ENCODE results near the gene PMFBP1. TPM values are rescaled to one million over a fixed set of nuclear protein-coding genes. Genes with fewer than 3 reads are reported as not detected.

Gene PMFBP1
- polyA plus RNA-seq, 1 experiment = 0.07 TPM

DNA sequence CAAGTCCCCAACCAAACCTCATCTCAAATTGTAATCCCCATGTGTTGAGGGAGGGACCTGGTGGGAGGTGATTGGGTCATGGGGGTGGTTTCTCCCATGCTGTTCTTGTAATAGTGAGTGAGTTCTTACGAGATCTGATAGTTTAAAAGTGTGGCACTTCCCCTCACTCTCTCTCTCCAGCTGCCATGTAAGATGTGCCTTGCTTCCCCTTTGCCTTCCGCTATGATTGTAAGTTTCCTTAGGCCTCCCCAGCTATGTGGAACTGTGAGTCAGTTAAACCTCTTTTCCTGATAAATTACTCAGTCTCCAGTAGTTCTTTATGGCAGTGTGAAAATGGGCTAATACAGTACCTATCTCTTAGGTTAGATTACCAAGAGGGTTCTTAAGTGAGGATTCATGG lies 5.8 kb downstream of the PMFBP1 start:
- TF ChIP-seq, protein P1, sequence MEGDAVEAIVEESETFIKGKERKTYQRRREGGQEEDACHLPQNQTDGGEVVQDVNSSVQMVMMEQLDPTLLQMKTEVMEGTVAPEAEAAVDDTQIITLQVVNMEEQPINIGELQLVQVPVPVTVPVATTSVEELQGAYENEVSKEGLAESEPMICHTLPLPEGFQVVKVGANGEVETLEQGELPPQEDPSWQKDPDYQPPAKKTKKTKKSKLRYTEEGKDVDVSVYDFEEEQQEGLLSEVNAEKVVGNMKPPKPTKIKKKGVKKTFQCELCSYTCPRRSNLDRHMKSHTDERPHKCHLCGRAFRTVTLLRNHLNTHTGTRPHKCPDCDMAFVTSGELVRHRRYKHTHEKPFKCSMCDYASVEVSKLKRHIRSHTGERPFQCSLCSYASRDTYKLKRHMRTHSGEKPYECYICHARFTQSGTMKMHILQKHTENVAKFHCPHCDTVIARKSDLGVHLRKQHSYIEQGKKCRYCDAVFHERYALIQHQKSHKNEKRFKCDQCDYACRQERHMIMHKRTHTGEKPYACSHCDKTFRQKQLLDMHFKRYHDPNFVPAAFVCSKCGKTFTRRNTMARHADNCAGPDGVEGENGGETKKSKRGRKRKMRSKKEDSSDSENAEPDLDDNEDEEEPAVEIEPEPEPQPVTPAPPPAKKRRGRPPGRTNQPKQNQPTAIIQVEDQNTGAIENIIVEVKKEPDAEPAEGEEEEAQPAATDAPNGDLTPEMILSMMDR (IDR thresholded peaks at IDR 0.05; ENCODE audit: insufficient read depth, low read depth, low read length) = no peak
- H3K36me3 ChIP-seq (ENCODE audit: control insufficient read depth, insufficient read depth, low read length) = no peaks in the 10 kb centered on the region
- POLR2A ChIA-PET = no interaction called here
- CTCF ChIA-PET = no interaction called here
- no peak for DNase-seq (ENCODE audit: low read depth)
- no peak overlapping the region for H3K4me3 ChIP-seq (ENCODE audit: low read depth, low read length)
- peaks cover 2% of the 10 kb centered on the region; the same call in 1 of the 2 replicates for H3K27me3 ChIP-seq (ENCODE audit: control insufficient read depth, insufficient read depth, low read length)

- POLR2A ChIA-PET = no interaction called here
- H3K36me3 ChIP-seq (ENCODE audit: control insufficient read depth, insufficient read depth, low read length) = no peaks in the 10 kb centered on the region
- peaks cover 2% of the 10 kb centered on the region; the same call in 1 of the 2 replicates for H3K27me3 ChIP-seq (ENCODE audit: control insufficient read depth, insufficient read depth, low read length)
- H3K4me3 ChIP-seq (ENCODE audit: low read depth, low read length) = no peak overlapping the region
- TF ChIP-seq, protein P1 (IDR thresholded peaks at IDR 0.05; ENCODE audit: insufficient read depth, low read depth, low read length) = no peak
- no peak for DNase-seq (ENCODE audit: low read depth)
- CTCF ChIA-PET = no interaction called here
Measured at GRCh38 chr16:72164691-72165090, 7.3 kb downstream of the PMFBP1 start.

DNA sequence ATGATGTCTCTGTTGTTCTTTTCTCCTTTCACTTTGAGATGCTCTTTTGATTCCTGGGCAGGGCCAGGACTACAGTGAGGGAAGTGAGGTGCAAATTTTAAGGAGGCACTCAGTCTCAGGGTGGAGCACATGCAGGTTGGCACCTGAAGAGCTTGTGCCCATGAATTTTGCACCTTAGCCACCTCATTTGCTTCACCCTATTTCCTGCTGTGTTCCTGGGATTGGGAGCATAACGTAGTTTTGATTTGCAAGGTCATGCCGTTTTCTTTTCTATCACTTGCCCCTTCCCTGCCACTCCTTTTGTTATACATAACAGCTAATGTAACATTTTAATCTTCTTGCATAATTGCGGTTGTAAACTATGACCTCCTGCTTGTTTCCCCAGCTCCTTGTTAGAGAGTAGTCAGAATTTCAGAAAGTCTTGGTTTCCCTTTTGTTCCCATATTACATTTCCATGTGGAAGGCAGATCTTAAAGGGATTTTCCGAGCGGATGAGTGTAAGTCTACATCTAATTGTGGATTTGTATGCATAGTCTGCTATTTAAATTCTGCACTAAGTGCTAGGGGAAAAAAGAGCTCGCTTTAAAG lies 9.8 kb downstream of the PMFBP1 start:
- POLR2A ChIA-PET = no interaction called here
- Histone ChIP-seq H3K27me3 (ENCODE audit: control insufficient read depth, insufficient read depth, low read length) (no peaks in the 10 kb centered on the region; the same call in 1 of the 2 replicates), H3K4me3 (ENCODE audit: low read depth, low read length) (no peak overlapping the region), H3K36me3 (ENCODE audit: control insufficient read depth, insufficient read depth, low read length) (no peaks in the 10 kb centered on the region)
- CTCF ChIA-PET = interaction anchor here (0.6 to 1.3 kb wide), 2 partner anchors 11 to 19 kb away, joined by 3 to 4 read pairs; no protein-coding TSS in a partner anchor
- TF ChIP-seq, protein P1 (IDR thresholded peaks at IDR 0.05; ENCODE audit: insufficient read depth, low read depth, low read length) = no peak
- no peak for DNase-seq (ENCODE audit: low read depth)

- H3K27me3 ChIP-seq (ENCODE audit: control insufficient read depth, insufficient read depth, low read length) = no peaks in the 10 kb centered on the region; the same call in 1 of the 2 replicates
- ChIA-PET POLR2A (no interaction called here), CTCF (interaction anchor here (1.4 kb wide), 1 partner anchor 9 kb away, joined by 3 read pairs; no protein-coding TSS in a partner anchor)
- DNase-seq (ENCODE audit: low read depth) = no peak
- TF ChIP-seq, protein P1 (IDR thresholded peaks at IDR 0.05; ENCODE audit: insufficient read depth, low read depth, low read length) = no peak
- H3K4me3 ChIP-seq (ENCODE audit: low read depth, low read length) = no peak overlapping the region
- H3K36me3 ChIP-seq (ENCODE audit: control insufficient read depth, insufficient read depth, low read length) = no peaks in the 10 kb centered on the region
Measured at GRCh38 chr16:72159801-72160200, 12.2 kb downstream of the PMFBP1 start.

GRCh38 chr16:72159386-72159785 lies 12.6 kb downstream of the PMFBP1 start:
- ChIA-PET CTCF (no interaction called here), POLR2A (no interaction called here)
- no peak overlapping the region for H3K4me3 ChIP-seq (ENCODE audit: low read depth, low read length)
- no peak for DNase-seq (ENCODE audit: low read depth)
- H3K36me3 ChIP-seq (ENCODE audit: control insufficient read depth, insufficient read depth, low read length) = no peaks in the 10 kb centered on the region
- TF ChIP-seq, protein P1 (IDR thresholded peaks at IDR 0.05; ENCODE audit: insufficient read depth, low read depth, low read length) = no peak
- no peaks in the 10 kb centered on the region; the same call in 1 of the 2 replicates for H3K27me3 ChIP-seq (ENCODE audit: control insufficient read depth, insufficient read depth, low read length)
